ENCODE results near the gene TUBB3.
"Not testable (repeated sequence)": the region's sequence is repeated elsewhere in the genome, so short reads cannot be mapped to it uniquely, and the experiment has no call there.

The TUBB3 gene

DNA sequence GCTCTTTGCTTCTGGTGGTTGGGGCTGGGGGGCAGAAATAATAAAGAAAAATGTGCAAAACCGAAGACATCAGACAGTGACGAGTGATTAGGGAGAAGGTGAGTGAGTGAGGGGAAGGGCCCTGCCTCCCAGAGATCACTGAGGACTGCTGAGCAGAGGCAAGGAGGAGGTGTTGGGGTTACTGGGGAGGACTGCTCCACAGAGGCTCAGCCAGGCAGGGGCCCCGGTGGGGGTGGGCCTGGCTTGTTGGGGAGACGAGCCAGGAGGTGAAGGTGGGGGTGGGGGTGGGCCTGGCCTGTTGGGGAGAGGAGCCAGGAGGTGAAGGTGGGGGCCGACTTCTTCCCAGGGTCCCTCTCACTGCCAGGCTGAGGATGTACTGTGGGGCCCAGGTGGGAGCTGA lies 23.4 kb downstream of the TUBB3 start:
- no peak for DNase-seq

- DNase-seq: no peak
Observed at GRCh38 chr16:89949121-89949742, 26.1 kb downstream of the TUBB3 start.

DNA sequence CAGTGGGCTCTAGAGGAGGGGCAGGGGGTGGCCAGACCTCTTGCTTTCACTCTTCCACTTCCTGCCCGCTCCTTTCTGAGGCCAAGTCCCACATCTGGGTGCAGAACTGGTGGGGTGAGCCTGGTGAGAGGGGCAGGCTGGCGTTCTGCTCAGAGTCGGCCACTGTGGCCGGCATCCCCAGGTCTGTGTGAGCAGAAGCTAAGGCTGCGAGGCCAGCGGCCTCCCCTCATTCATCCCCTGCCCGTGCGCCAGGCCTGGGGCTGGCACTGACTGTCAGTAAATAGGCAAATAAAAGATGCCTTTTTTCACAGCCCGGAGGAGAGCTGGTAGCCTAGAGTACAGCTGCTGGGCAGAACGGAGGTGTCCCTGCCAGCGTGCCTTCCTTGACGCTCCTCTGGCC lies 26.6 kb downstream of the TUBB3 start:
- no peak for DNase-seq

DNA sequence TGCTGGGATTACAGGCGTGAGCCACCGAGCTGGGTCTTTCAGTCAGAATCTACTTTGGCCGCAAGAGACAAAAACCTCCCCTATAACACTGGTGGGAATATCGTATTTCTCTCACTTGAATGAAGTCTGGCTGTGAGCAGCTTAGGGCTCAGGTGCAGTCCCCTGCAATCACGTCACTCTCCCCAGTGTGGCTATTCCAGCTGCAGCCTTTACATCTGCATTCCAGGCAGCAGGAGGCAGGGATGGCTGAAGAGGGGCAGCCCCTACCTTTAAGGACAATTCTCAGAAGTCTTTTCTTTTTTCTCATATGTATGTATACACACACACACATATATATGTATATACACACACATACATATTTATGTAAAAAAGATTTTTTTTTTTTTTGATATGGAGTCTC lies 28.4 kb downstream of the TUBB3 start:
- no peak for DNase-seq

- no peak for DNase-seq
Observed at GRCh38 chr16:89952049-89952448, 28.9 kb downstream of the TUBB3 start.

DNA sequence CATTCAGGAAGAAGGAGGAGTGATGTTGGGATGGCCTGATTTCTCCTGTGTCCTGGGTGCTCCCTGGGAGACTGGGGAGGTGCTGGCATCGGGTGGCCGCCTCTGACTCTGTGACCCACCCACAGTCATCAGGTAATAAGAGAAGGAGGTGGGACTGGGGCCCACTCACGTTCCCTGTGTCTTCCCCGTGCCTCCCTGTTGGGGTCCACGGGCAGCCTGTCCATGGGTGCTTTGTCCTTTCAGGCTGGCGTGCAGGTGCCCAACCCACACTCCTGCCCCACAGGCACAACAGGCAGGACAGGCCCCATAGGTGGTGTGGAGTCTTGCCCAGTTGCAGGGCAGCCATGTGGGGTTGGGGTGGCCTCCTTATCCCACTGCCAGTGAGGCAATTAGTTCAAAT lies 29.4 kb downstream of the TUBB3 start:
- no peak for DNase-seq

GRCh38 chr16:89953671-89954406 lies 30.7 kb downstream of the TUBB3 start:
- DNase-seq: no peak

DNA sequence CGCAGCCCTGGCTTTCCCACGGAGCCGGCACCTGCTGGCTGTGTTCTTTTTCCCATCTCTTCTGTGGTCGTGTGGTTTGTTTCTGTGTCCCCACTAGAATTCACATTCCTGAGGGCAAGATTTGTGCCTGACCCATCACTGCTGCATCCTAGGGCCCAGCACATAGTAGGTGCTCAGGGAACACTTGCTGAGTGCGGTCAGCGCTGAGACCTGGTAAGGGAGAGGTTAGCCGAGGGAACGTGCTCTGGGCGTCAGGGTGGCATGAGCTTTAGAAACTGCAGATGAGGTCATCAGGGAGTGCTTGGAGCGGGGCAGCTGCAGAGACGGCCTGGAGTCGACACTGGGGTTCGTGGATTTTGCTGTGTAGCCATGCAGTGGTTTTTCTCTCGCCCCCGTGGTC lies 31.3 kb downstream of the TUBB3 start:
- DNase-seq: no peak

GRCh38 chr16:89955001-89955685 lies 32.0 kb downstream of the TUBB3 start:
- no peak for DNase-seq

GRCh38 chr16:89956505-89957215 lies 33.5 kb downstream of the TUBB3 start:
- DNase-seq: no peak

GRCh38 chr16:89957216-89957785 lies 34.2 kb downstream of the TUBB3 start:
- no peak for DNase-seq

DNA sequence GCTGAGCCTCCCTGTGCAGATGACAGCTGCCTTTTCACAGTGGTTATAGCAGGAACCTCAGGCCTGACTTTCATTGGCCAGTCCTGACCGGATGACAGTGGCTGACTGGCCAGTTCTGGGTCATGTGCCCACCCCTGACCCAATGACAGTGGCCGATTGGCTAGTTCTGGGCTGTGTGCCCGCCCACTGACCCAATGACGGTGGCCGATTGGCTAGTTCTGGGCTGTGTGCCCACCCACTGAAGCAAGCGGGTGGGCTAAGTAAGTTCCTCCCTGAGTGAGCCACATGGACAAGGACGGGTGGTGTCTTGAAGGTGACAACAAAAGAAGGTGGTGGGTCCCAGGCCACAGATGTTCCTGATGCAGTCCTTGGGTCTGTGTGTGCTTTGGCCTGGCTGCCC lies 34.9 kb downstream of the TUBB3 start:
- DNase-seq: no peak

DNA sequence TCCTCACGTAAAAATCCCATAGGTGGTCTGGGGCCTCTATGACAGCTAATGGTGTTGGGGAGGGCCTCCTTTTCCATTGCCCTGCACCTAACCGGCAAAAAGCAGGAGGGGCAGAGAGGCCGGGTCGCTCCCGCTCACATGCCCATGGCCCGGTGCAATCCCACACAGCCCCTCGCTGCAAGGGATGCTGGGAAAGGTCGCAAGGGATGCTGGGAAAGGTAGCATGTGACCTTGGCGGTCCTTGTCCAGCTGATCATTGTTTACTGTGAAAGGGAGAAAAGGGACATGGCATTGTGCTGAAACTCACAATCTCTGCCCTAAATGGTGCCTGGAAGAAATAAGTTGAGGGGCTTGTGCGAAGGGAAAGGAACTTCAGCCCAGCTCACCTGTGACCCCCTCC lies 35.5 kb downstream of the TUBB3 start:
- DNase-seq: no peak

DNA sequence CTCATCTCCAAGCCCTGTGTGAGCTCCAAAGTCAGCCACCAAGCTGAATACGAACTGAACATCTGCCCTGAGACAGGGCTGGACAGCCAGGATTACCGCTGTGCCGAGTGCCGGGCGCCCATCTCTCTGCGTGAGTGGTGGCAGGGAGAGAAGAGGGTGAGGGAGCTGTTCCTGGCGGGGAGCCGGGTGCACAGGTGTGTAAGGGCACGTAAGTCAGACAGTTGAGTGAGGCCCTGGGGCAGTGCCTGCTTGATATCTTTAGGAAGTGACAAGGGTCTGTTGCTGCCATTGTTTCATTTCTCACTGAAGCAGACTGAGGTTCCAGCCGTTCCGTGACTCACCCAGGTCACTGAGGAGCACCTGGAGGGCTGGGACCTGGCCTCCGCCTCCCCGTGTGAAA lies 37.8 kb downstream of the TUBB3 start:
- no peak for DNase-seq

DNA sequence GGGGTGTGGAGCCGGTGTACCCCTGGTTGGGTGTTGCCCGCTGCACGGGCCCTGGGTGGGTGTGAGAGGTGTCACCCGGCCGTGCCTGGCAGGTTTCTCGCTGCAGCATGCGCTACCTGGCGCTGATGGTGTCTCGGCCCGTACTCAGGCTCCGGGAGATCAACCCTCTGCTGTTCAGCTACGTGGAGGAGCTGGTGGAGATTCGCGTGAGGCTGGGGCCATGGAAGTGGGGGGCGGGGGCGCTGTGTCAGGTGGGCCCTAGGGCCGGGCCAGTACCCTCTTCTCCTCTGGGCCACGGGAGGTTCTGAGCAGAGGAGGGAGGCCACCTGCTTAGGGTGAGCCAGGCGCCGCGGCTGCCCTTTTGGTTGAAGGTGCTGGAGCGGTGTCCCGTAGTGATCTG lies 38.8 kb downstream of the TUBB3 start:
- DNase-seq: no peak

DNA sequence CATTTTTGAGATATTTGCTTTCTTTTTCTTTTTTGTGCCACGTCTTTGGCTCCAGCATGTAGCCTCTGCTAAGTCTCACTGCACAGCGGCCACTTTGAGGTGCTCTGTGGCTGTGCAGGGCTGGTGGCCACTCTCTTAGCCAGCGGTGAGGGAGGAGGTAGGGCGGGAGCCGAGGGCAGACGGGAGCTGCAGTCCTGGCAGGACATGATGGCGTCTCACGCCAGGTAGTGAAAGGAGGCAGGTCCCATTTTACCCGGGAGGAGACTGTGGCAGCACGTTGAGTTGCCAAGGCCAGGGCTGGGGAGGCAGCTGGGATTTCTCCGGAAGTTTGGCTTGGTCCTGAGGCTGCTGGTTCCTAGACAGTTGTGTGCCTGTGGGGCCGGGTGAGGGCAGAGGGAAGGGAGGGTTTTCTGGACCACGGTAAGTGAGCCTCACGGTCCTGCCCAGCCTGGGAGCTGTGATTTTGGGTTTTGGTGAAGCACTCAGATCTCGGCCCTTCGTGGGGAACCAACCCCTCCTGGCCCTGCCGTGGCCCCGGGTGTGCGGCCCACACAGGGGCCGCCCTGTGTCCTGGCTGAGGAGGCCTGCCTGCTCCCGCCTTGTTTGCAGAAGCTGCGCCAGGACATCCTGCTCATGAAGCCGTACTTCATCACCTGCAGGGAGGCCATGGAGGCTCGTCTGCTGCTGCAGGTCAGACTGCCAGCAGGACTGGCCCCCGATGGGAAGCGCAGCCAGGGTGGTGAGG lies 39.8 kb downstream of the TUBB3 start:
- DNase-seq: no peak

DNA sequence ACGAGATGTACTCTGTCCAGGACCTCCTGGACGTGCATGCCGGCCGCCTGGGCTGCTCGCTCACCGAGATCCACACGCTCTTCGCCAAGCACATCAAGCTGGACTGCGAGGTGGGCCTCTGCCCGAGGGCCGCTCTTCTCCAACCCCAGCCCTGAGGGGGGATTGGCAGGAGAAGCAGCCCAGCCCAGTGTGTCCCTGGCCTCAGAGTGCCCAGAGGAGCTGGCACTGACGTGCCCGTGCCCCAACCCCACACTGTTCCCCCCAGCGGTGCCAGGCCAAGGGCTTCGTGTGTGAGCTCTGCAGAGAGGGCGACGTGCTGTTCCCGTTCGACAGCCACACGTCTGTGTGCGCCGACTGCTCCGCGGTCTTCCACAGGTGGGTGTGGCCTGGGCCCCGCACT lies 41.1 kb downstream of the TUBB3 start:
- DNase-seq: no peak

DNA sequence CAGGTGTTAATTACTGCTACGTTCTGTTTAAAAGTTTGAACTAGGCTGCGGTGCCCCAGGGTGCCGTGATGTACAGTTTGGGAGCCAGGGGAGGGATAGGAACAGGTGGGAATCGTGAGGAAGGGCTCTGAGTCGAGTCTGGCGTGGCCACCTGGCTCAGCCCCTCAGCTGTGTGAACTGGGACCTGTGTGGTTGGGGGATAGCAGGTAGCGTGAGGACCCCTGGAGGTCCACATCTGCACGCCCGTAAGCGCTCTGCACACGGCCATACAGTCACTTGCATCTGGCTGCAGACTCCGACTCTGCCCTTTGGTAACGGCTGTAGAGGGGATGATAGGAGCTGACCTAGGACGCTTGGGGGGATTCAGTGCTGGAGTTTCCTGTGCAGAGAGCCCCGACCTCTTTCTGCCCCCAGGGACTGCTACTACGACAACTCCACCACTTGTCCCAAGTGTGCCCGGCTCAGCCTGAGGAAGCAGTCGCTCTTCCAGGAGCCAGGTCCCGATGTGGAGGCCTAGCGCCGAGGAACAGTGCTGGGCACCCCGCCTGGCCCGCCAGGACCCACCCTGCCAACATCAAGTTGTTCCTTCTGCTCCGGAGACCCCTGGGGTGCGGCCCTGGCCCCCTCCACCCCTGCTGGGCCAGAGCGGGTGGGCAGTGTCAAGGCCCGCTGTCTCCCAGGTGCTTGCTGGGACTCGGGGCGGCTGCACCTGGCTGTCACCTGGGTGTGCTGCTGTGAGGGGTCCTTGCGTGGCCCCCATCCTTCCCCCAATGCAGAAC lies 42.5 kb downstream of the TUBB3 start:
- DNase-seq: no peak

DNA sequence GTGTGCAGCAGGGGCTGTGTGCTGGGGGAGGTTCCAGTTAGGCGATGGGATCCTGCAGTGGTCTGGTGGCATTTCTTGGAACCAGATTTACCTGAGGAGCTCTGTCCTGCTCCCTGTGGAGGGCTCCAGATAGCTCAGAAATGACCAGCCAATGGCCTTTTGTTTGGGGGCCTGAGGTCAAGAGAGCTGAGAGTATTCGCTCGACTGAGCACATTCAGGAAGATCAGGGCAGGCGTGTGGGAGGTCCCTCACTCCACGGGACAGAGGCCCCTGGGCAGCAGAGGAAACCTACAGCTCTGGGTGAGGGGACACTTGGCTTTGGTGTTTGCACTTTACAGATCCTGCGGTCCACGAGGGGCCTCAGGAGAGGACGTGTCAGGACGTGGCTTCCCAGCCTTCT lies 43.6 kb downstream of the TUBB3 start:
- no peak for DNase-seq

DNA sequence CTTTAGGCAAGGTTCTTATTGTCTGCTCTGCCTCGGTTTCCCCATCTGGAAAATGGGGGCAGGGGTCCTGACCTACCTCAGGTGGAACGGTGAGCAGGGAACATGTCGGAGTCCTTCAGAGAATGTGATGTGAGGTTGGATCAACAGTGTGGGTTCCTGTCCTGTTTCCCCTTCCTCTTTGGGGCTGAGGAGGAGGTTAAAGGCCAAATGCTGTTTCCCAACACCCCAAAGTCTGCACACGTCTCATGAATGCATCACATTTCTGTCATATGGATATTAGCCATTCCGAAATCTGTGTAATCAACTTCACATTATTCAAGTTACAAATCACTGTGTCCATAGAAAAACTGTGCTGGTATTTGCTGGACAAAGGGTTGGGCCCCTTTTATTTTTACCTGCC lies 44.3 kb downstream of the TUBB3 start:
- not testable (repeated sequence) for DNase-seq

- not testable (repeated sequence) for DNase-seq
Observed at GRCh38 chr16:89968074-89968473, 44.9 kb downstream of the TUBB3 start.

All from NCI-H187 treated with DMSO at 0.1 percent for 48 hours (cell line).